Right lobe of liver (tissue), 6 donors: ENCODE results near the gene TNFRSF4. TPM values are rescaled to one million over a fixed set of nuclear protein-coding genes. Genes with fewer than 3 reads are reported as not detected.

Experiments
- ATAC-seq, 4 donors: fragments of 200-7000 bp; cut with Tn5 transposase; one replicate each; pipeline ENCODE4 v1.9.1; 2020; ENCODE audit warnings: mild to moderate bottlenecking in 4 of 4, moderate library complexity in 4 of 4
- DNase-seq, 3 donors: peaks; one replicate each; pipeline ENCODE4 v3.0.0-alpha.2; 2020
- H3K27ac ChIP-seq, 3 donors: fragments of 200-600 bp; one replicate each; pipeline ENCODE4 v1.8.0; 2022
- H3K27me3 ChIP-seq, 2 donors: fragments of 200-600 bp; one replicate each; pipeline ENCODE4 v1.8.0; 2022
- H3K36me3 ChIP-seq, 4 donors: fragments of 200-600 bp; sonication (generic) in 1 of 4; one replicate each; pipeline versions ENCODE4 v1.5.1 to v1.8.0; 2017 to 2022; ENCODE audit warnings: control low read depth in 1 of 4
- H3K4me1 ChIP-seq, 4 donors: fragments of 200-600 bp; sonication (generic) in 1 of 4; one replicate each; pipeline versions ENCODE4 v1.5.1 to v1.8.0; 2017 to 2022; ENCODE audit warnings: control low read depth in 1 of 4
- H3K4me3 ChIP-seq, 3 donors: fragments of 200-600 bp; one replicate each; pipeline ENCODE4 v1.8.0; 2022
- H3K9me3 ChIP-seq, 4 donors: fragments of 200-600 bp; sonication (generic) in 1 of 4; one replicate each; pipeline versions ENCODE4 v1.5.1 to v1.8.0; 2017 to 2022; ENCODE audit warnings: control low read depth in 1 of 4
- POLR2A ChIP-seq: fragments of 450-650 bp; IDR thresholded peaks from one replicate; pipeline ENCODE4 v1.6.1; 2017; ENCODE audit warnings: antibody characterized with exemption, mild to moderate bottlenecking
- WGBS: methylation state at CpG from one replicate; pipeline ENCODE4 v1.1.6; 2018; ENCODE audit warnings: low coverage, low lambda C conversion rate; ENCODE audit not compliant: insufficient coverage; ENCODE audit errors: missing lambda C conversion rate; 5-methylcytosine and 5-hydroxymethylcytosine counted together
- intact Hi-C, 2 donors: fragments of 100-400 bp; cut with DNase I; formaldehyde crosslinking; loops; one replicate each; pipeline versions ENCODE4 v1.11.2 to v1.14.1; 2022
- total RNA-seq, 6 experiments: library from RNA; depleted of rRNA in 2 of 6; stranded (reverse); fragments of >200 nt in 2 of 6; fragmentation: NEBNext Ultra II Directional in 3 of 6; extraction: Animal tissue kit (Norgen Biotek cat#: 25700) in 3 of 6; gene quantifications; one replicate each; pipeline versions ENCODE4 v1.1.0 to v1.2.4, GENCODE V29; 2016 to 2023
- TF ChIP-seq, protein P1 (sequence below), 4 donors: fragments of 200-600 bp in 3 of 4; fragments of 450-650 bp in 1 of 4; IDR thresholded peaks; one replicate each; pipeline versions ENCODE4 v1.5.1 to v1.8.0; 2016 to 2022; ENCODE audit warnings: antibody characterized with exemption in 4 of 4, mild to moderate bottlenecking in 2 of 4
- donor health status: DM: no; HTN: yes; CAD: no.
- donor health status: DM: no; HTN: no; CAD: no.
- donor health status: DM: no; HTN: no; CAD: no.
- donor health status: DM: no; HTN: yes; CAD: no.
- donor health status: DM: no; HTN: yes; CAD: no.

Gene TNFRSF4
- total RNA-seq, 6 experiments from 2014 or later = 0.20 to 0.99 (median 0.28) TPM; not detected in 2

DNA sequence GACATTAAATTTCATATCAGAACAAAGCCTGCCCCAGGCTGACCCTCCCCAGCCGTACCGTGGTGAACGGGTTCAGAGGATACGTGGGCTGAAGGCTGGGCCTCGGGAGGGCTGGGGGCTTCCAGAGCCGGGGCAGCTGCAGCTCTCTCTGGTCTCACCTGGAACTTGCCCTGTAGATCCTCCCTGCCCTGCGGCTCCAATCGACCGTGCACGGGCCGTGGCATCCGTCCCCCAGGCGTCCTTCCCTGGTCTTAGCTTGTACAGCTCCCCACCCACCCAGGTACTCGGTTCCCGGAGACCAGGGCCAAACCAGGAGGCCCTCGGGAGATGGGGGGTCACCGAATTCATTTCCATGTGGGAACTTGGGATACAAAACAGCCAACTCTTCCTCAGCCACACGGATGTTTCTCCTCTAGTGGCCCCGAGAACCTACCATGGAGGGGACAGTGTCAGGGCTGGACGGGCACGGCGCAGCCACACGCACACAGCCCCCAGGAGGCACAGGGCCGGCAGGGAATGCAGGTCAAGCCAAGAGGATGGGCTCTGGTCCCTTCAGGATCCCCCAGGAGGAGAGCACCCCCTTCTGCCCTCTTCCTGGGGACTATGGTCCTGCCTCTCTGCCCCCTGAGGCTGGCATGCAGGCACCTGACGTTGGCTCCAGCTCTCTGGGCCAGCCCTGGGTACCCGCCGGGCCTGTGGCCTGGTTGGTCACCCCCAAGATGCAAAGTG, 21.2 kb upstream of the TNFRSF4 start:
- WGBS = 63% methylated on average over 3 of the region's 27 CpGs
- no peaks in the 10 kb centered on the region for H3K36me3 ChIP-seq
- peaks cover 0 to 42% (median 3%) of the 10 kb centered on the region in 4 donors for H3K4me1 ChIP-seq
- no peaks in the 10 kb centered on the region for H3K27me3 ChIP-seq
- TF ChIP-seq POLR2A = no peak
- TF ChIP-seq, protein P1, sequence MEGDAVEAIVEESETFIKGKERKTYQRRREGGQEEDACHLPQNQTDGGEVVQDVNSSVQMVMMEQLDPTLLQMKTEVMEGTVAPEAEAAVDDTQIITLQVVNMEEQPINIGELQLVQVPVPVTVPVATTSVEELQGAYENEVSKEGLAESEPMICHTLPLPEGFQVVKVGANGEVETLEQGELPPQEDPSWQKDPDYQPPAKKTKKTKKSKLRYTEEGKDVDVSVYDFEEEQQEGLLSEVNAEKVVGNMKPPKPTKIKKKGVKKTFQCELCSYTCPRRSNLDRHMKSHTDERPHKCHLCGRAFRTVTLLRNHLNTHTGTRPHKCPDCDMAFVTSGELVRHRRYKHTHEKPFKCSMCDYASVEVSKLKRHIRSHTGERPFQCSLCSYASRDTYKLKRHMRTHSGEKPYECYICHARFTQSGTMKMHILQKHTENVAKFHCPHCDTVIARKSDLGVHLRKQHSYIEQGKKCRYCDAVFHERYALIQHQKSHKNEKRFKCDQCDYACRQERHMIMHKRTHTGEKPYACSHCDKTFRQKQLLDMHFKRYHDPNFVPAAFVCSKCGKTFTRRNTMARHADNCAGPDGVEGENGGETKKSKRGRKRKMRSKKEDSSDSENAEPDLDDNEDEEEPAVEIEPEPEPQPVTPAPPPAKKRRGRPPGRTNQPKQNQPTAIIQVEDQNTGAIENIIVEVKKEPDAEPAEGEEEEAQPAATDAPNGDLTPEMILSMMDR (IDR thresholded peaks at IDR 0.05) = no peak
- DNase-seq (no peak), ATAC-seq (no peak)
- H3K4me3 ChIP-seq = no peak overlapping the region
- H3K9me3 ChIP-seq = no peaks in the 10 kb centered on the region
- intact Hi-C loops = no loop called here
- H3K27ac ChIP-seq = no peak overlapping the region

DNA sequence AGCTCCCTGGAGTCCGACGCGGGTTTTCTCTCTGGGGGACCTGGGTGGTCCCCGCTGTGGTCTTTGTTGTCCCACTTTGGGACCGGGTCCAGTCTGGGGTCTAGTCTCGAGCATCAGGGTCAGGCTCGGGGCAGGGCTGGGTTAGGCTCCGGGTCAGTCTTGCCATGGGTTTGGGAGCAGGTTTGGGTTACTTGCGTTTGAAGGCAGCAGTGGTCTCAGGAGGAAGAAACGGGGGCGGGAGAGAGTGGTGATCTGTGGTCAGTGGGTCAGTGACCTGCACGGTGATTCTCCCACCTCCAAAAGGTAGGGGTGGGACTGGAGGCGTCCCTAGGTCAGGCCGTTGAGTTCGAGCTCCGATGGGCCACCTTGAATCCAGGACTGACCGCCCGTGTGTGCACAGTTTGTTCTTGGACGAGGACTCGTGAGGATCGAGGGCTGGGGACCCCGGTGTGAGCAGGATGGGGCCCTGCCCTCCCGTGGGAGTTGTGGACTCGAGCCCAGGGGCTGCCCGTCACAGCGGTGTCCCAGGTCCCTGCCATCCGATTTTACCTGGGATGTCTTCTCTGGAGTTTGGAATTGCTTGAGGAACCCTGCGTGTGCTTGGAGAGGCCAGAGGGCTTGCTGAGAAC, 20.3 kb upstream of the TNFRSF4 start:
- Histone ChIP-seq H3K9me3 (no peaks in the 10 kb centered on the region), H3K36me3 (no peaks in the 10 kb centered on the region), H3K27ac (no peak overlapping the region), H3K27me3 (no peaks in the 10 kb centered on the region), H3K4me1 (peaks cover 0 to 39% (median 7%) of the 10 kb centered on the region in 4 donors), H3K4me3 (no peak overlapping the region)
- TF ChIP-seq, protein P1 (IDR thresholded peaks at IDR 0.05) = no peak
- TF ChIP-seq POLR2A = no peak
- intact Hi-C loops = no loop called here
- DNase-seq = no peak
- WGBS = 90% methylated on average over 2 of the region's 28 CpGs
- ATAC-seq = no peak

DNA sequence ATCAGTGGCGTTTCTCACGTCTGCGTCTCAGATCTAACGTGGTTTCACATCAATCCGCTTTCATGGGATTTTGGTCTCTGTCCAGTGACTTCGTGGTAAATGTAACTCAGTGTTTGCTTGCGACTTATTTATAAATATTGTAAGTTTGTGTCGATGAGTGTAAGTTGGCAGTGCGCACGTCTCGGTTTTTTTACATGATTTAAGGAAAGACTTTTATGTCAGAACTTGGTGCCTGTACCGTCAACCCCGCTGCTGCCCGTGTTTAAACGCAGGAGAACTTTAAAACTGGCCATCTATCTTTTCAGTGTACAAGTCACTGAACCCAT, 19.6 kb upstream of the TNFRSF4 start:
- Histone ChIP-seq H3K4me3 (no peak overlapping the region), H3K27me3 (no peaks in the 10 kb centered on the region), H3K9me3 (no peaks in the 10 kb centered on the region), H3K36me3 (peaks cover 0 to 6% (median under 1%) of the 10 kb centered on the region in 4 donors), H3K4me1 (peaks cover 0 to 37% (median 7%) of the 10 kb centered on the region in 4 donors), H3K27ac (no peak overlapping the region)
- no peak for DNase-seq
- TF ChIP-seq, protein P1 (IDR thresholded peaks at IDR 0.05) = no peak
- TF ChIP-seq POLR2A = no peak
- 94% methylated on average over 15 of the region's 15 CpGs for WGBS
- intact Hi-C loops = no loop called here
- no peak for ATAC-seq

DNA sequence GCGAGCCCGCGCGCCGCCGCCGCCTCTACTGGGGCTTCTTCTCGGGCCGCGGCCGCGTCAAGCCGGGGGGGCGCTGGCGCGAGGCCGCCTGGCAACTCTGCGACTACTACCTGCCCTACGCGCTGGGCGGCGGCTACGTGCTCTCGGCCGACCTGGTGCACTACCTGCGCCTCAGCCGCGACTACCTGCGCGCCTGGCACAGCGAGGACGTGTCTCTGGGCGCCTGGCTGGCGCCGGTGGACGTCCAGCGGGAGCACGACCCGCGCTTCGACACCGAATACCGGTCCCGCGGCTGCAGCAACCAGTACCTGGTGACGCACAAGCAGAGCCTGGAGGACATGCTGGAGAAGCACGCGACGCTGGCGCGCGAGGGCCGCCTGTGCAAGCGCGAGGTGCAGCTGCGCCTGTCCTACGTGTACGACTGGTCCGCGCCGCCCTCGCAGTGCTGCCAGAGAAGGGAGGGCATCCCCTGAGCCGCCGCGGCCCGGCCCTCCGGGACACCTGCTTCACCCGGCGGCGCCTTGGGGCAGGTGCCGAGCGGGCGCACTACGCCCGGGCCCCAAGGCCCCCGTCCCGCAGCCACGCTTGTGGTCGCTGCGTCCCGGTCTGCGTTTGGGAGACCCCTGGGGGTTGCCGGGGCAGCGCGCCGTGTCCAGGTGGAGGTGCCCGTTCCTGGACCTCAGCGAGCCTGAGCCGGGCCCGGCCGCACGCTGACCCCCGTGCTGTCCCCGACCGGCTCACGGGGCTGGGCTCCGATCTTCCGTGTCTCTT, 19.0 kb upstream of the TNFRSF4 start:
- Histone ChIP-seq H3K27me3 (no peaks in the 10 kb centered on the region), H3K36me3 (peaks cover 0 to 11% (median 3%) of the 10 kb centered on the region in 4 donors), H3K4me1 (peaks cover 0 to 37% (median 7%) of the 10 kb centered on the region in 4 donors), H3K9me3 (no peaks in the 10 kb centered on the region), H3K27ac (no peak overlapping the region), H3K4me3 (peak overlapping the region in 2 of 3 donors; percentile 4 to 46)
- no peak for TF ChIP-seq POLR2A
- TF ChIP-seq, protein P1 (IDR thresholded peaks at IDR 0.05) = no peak
- no CpG with 5 or more reads among the region's 98 CpGs for WGBS
- ATAC-seq = no peak
- intact Hi-C loops = no loop called here
- DNase-seq = no peak
